ENCODE measurements around the gene DDAH2.

The DDAH2 gene

GRCh38 chr6:31728767-31729514 lies at the start of gene DDAH2:
Gene DDAH2, minus strand, starts transcription at chr6:31729299. Its CDS starts 138 bp downstream, at chr6:31729161.
- DNase-seq (ENCODE audit: low spot score): no peak

DNA sequence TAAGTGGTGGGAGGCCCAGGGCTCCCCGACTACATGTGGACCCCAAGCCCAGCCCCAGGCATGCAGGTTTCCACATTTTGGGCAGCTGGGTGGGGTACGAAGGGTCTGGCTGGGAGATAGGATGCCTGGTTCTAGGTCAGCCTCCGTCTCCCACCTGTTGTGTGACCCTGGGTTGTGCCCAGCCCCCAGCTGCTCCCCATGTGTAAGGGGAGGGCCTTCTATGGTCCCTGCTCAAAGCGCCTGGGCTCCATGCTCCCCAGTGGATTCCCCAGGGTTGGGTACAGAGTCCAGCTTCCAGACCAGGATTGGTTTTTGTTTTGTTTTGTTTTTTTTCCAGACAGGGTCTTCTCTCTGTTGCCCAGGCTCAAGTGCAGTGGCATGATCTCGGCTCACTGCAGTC lies 49.1 kb upstream of the DDAH2 start:
- DNase-seq (ENCODE audit: low spot score): no peak

DNA sequence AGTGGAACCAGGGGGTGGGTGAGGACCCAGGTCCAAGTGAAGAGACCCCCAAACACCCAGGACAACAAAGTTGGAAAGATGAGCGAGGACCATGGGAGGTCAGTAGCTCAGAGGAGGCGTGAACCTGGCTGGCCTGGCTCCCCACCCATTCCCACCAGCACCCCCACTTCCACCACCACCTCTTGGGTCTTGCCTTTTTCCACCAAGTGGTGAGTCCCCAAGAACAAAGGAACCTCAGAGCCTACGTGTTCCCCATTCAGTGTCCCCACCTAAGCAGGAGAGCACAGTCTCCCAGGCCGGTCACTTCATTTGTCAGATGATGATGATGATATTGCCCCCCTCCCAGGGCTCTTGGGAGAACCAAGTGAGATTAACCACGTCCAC lies 48.6 kb upstream of the DDAH2 start:
- DNase-seq (ENCODE audit: low spot score): no peak

DNA sequence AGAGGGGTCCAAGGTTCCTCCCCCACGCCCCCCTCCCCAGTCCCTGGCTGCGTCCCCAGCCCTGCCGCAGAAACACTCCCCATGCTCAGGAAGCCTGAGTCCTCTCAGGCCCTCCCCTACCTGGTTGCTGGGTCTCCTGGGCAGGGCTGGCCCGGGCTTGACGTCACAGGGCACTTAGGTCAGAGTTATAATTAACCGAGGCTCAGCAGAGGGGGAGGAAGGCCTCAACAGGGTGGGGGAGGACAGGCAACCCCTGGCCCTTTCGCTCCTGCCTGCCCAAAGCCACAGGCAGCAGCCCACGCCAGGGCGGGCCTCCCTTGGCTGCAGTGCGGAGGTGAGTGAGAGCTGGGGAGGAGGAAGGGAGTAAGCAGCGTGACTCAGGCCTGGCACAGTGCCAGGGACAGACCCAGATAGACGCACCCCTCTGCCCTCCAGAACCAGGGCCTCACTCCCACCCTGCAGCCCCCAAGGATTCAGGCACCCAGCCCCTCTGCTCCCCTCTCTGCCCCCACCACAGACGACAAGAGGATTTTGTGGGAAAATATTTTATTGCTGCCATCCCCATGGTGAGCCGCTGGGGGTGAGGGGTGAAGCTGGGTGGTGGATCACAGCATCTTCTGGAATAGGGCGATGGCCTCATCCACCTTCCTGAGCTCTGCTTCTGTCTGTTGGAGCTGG lies 48.0 kb upstream of the DDAH2 start, which contains the start of gene VWA7:
TSS of gene VWA7 (minus strand) at position 340 of the 678 bp plus-strand sequence. CDS start 549 bp downstream, outside the sequence.
- peak; percentile 85 for DNase-seq (ENCODE audit: low spot score)

- no peak for DNase-seq (ENCODE audit: low spot score)
Measured at GRCh38 chr6:31776485-31776988, 47.4 kb upstream of the DDAH2 start.

DNA sequence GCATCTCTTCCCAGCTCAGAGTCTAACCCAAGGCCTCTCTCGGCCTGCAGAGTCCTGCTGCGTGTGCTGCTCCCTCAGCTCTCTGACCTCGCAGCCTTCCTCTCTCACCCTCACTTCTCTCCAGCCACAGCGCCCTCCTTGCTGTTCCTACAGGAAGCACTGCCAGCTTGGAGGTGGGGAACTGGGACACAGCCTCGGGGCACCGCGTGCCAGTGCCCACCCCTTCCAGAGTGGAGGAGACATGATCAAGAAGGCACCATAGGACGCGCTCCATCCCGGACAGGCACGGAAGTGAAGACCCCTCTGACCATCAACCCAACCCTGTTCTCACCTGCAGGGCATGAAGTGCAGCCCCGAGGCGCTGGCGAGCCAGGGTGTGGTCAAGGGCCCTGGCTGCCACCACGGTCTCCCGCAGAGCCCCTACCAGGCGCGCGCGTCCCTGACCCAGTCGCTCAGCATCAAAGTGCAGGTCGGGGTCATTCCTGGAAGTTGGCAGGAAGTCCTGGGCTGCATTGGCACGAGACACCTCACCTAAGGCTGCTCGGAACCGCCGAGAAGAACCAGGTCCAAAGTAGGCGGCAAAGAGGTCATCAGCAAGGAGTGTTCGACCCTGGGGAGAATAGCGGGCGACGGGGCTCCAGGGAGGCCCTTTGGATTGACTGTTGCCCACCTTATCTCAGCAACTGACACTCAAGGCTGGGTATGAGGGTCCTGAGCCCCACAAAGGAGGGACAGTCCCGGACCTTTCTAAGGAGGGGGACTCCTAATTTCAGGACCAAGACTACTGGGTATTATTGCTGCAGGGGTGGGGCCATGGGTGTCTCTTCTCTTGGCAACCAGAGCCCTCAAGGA lies 46.8 kb upstream of the DDAH2 start:
- no peak for DNase-seq (ENCODE audit: low spot score)

DNA sequence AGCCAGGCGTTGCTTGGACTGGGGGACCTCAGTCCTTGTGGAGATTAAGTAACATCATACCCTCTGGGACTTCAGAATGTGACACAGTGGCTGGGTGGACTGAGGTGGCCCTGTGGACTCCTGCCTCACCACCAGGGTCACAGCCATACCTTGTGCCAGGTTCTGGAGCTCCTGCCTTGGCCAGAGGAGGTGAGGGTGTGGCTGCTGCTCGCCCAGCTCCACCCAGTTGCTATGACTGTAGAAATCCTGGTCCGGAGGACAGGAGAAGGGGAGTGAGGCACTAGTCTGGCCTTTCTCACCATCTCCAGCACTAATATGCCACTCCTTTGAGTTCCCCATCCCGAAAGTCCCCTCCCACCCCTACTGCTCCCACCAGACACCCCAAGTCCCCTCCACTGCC lies 46.1 kb upstream of the DDAH2 start:
- no peak for DNase-seq (ENCODE audit: low spot score)

DNA sequence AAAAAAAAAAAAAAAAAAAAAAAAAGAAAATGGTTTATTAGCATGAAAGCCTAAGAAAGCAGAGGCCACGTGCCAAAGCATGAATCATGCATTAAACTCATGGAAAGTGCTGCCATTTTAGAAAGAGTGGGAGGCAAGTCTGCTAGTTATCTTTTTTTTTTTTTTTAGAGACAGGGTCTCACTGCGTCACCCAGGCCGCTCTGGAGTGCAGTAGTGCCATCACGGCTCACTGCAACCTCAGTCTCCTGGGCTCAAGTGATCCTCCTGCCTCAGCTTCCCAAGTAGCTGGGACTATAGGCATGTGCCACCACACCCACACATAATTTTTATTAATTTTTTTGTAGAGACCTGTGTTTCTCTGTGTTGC lies 42.9 kb upstream of the DDAH2 start:
- no peak for DNase-seq (ENCODE audit: low spot score)

- no peak for DNase-seq (ENCODE audit: low spot score)
Measured at GRCh38 chr6:31770860-31771259, 41.8 kb upstream of the DDAH2 start.

- peak; percentile 88 for DNase-seq (ENCODE audit: low spot score)
Measured at GRCh38 chr6:31769684-31770371, 40.7 kb upstream of the DDAH2 start.

- no peak for DNase-seq (ENCODE audit: low spot score)
Measured at GRCh38 chr6:31768363-31769257, 39.5 kb upstream of the DDAH2 start.

GRCh38 chr6:31767096-31767645 lies 38.1 kb upstream of the DDAH2 start:
- no peak for DNase-seq (ENCODE audit: low spot score)

DNA sequence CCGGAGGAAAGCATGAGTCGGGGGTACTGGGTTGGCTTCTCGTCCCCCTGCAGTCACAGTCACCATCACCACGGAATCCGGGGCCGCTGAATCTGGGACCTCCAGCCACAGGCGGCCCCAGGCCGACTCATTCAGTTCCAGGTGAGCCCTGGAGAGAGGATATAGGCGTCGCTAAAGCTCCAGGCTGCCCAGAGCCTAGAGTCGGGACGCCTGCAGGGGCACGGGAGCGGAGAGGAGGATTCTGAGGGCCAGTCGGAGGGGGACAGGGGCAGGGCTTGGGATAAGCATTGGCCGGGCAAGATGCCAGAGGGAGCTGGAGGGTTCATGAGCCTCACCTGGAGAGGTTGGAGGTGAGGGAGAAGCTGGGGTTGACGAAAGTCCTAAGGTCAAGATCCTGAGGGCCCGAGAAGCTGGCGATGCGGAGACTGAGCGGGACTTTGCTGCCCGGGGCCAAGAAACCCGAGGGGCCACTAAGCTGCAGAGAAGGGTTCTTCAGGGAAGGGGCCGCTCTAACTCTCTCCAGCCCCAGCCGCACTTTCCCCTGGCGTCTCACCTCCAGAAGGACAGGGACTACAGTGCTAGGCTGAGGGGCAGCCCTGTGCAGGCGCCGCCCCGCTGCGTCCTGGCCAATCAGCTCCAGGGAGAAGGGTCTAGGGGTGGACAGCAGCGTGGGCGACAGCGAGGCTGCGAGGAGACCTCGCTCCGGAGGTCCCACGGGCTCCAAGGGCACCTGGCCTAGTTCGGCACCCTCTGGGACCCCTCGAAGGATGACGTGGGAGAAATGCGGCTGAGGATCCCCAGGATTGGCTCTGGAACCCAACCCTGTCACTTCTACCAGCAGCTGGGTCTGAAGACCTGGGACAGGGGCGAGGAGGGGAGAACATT lies 37.1 kb upstream of the DDAH2 start:
- DNase-seq (ENCODE audit: low spot score): peak; percentile 71

GRCh38 chr6:31765559-31765909 lies 36.4 kb upstream of the DDAH2 start:
- no peak for DNase-seq (ENCODE audit: low spot score)

GRCh38 chr6:31764198-31764597 lies 35.1 kb upstream of the DDAH2 start:
- DNase-seq (ENCODE audit: low spot score): no peak

DNA sequence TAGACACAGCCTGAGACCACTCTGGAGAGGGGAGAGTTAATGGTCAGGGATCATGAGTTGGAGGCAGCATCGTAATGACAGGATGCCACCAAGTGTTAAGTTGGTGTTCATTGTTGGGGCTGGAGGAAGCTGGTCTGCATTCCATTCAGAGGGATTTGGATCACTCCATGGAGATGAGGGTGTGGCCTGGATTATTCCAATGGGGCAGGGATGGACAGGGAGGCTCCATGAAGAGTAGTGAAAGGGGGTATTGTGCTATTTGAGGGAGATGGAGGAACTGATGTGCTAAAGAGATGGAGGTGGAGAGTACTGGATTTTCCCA lies 34.5 kb upstream of the DDAH2 start:
- peak; percentile 92 for DNase-seq (ENCODE audit: low spot score)

DNA sequence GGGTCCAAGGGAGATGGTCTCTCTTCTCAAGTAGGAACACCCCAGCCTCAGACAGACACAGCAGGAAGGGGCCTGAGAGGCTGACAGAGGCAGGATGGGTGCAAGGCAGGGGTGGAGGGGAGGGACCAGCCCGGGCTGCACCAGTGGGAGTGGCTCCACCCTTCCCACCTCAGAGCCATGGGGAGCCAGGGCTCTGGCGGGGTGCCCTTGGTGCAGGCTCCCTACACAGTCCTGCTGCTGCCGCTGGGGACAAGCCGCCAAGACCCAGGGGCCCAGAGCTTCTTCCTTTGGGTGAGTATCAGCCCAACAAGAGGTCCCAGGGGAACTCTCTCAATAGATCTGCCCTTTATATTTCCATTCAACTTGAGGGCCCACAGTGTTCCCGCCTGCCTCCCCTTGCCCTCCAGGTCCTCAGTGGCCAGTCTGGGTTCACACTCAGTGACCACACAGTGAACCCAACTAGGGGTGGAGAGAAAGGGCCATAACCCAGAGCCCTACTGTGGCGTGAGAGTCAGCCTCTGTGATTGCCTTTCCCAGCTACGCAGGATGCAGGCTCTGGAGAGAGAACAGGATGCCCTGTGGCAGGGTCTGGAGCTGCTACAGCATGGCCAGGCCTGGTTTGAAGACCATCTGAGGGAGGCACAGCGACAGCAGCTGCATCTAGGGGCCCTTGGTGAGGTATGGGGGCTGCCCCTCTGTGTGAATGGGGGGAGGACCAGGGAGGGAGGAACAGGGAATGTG lies 33.9 kb upstream of the DDAH2 start:
- no peak for DNase-seq (ENCODE audit: low spot score)

GRCh38 chr6:31762356-31762755 lies 33.3 kb upstream of the DDAH2 start, which contains the start of gene SAPCD1:
Gene SAPCD1, plus strand, starts transcription at chr6:31762656. Its CDS starts 399 bp downstream, at chr6:31763055.
- DNase-seq (ENCODE audit: low spot score): no peak

DNA sequence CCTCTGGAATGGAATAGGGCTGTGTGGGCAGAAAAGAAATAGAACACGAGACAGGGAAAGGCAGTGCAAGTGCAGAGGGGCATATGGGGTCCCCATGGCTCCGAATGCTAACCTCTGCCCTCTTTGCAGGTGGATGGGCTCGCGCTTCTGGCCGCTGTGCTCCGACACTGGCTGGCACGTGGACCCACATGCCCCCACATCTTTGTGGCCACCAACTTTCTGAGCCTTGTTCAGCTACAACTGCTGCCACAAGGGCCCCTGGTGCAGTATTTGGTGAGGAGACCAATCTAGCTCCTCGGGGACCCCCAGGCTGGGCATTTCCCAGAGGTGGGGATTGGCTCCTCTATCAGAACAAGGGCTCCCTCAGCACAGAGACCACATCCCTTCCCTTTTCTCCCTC lies 32.2 kb upstream of the DDAH2 start:
- no peak for DNase-seq (ENCODE audit: low spot score)
